Colonic mucosa (tissue), 4 donors: ENCODE results near the gene SUPT20HL1. TPM values are rescaled to one million over a fixed set of nuclear protein-coding genes. Genes with fewer than 3 reads are reported as not detected.
"Not testable (repeated sequence)": the region's sequence is repeated elsewhere in the genome, so short reads cannot be mapped to it uniquely, and the experiment has no call there.

Experiments used
- DNase-seq: peaks from one replicate; pipeline ENCODE4 v3.0.0-alpha.2; 2020
- H3K27ac ChIP-seq: fragments of 200-600 bp; one replicate; pipeline ENCODE4 v1.8.0; 2021
- H3K27me3 ChIP-seq: fragments of 200-600 bp; one replicate; pipeline ENCODE4 v1.8.0; 2021
- H3K36me3 ChIP-seq: fragments of 200-600 bp; one replicate; pipeline ENCODE4 v1.8.0; 2021
- H3K4me1 ChIP-seq: fragments of 200-600 bp; one replicate; pipeline ENCODE4 v1.8.0; 2021; ENCODE audit warnings: mild to moderate bottlenecking
- H3K4me3 ChIP-seq: fragments of 200-600 bp; one replicate; pipeline ENCODE4 v1.8.0; 2021
- H3K9ac ChIP-seq, 2 donors: one replicate each; pipeline ENCODE4 v1.7.0; 2013; ENCODE audit warnings: control low read depth in 2 of 2, low read depth in 2 of 2, low read length in 2 of 2
- H3K9me3 ChIP-seq: fragments of 200-600 bp; one replicate; pipeline ENCODE4 v1.8.0; 2021
- CTCF ChIP-seq: fragments of 200-600 bp; IDR thresholded peaks from one replicate; pipeline ENCODE4 v1.8.0; 2022; ENCODE audit warnings: antibody characterized with exemption, mild to moderate bottlenecking
- intact Hi-C: fragments of 100-400 bp; cut with DNase I; formaldehyde crosslinking; loops from one replicate; pipeline ENCODE4 v1.14.1; 2022
- total RNA-seq, 2 donors: library from RNA; stranded (reverse); fragmentation: NEBNext Ultra II Directional in 1 of 2; extraction: Animal tissue kit (Norgen Biotek cat#: 25700) in 1 of 2; gene quantifications; one replicate each; pipeline ENCODE4 v1.2.1, GENCODE V29; 2021
- donor health status: healthy.
- donor health status: DM: no; HTN: no; CAD: no.
- donor health status: DM: no; HTN: no; CAD: no.

SUPT20HL1 gene
- total RNA-seq, 2 donors from 2014 or later = not detected

- Histone ChIP-seq H3K27me3 (no peaks in the 10 kb centered on the region), H3K4me1 (no peaks in the 10 kb centered on the region), H3K9me3 (no peaks in the 10 kb centered on the region), H3K36me3 (no peaks in the 10 kb centered on the region), H3K27ac (no peak overlapping the region), H3K9ac (no peak overlapping the region), H3K4me3 (no peak overlapping the region)
- intact Hi-C loops = no loop called here
- no peak for TF ChIP-seq CTCF
- DNase-seq = no peak
These were observed 10.2 kb upstream of the SUPT20HL1 start for GRCh38 chrX:24350217-24350616.

- Histone ChIP-seq H3K27me3 (no peaks in the 10 kb centered on the region), H3K4me3 (no peak overlapping the region), H3K27ac (no peak overlapping the region), H3K9ac (no peak overlapping the region), H3K36me3 (no peaks in the 10 kb centered on the region), H3K4me1 (no peaks in the 10 kb centered on the region), H3K9me3 (no peaks in the 10 kb centered on the region)
- TF ChIP-seq CTCF = no peak
- intact Hi-C loops = no loop called here
- no peak for DNase-seq
These were observed 5.3 kb upstream of the SUPT20HL1 start for GRCh38 chrX:24355095-24355494.

GRCh38 chrX:24357106-24357505 lies 3.3 kb upstream of the SUPT20HL1 start:
- intact Hi-C loops = no loop called here
- no peak overlapping the region for H3K27ac ChIP-seq
- no peaks in the 10 kb centered on the region for H3K36me3 ChIP-seq
- H3K4me3 ChIP-seq = no peak overlapping the region
- H3K27me3 ChIP-seq = no peaks in the 10 kb centered on the region
- no peaks in the 10 kb centered on the region for H3K4me1 ChIP-seq
- H3K9me3 ChIP-seq = no peaks in the 10 kb centered on the region
- no peak for DNase-seq
- no peak overlapping the region for H3K9ac ChIP-seq
- no peak for TF ChIP-seq CTCF

- H3K4me3 ChIP-seq, H3K27ac ChIP-seq, H3K9ac ChIP-seq, DNase-seq, H3K9me3 ChIP-seq, H3K4me1 ChIP-seq, intact Hi-C loops, H3K36me3 ChIP-seq, H3K27me3 ChIP-seq: not testable (repeated sequence)
These were observed 1.8 kb downstream of the SUPT20HL1 start for GRCh38 chrX:24362089-24362745.

- H3K36me3 ChIP-seq, H3K4me1 ChIP-seq, H3K9me3 ChIP-seq, intact Hi-C loops, H3K4me3 ChIP-seq, H3K27me3 ChIP-seq, DNase-seq, H3K9ac ChIP-seq, H3K27ac ChIP-seq: not testable (repeated sequence)
These were observed 3.2 kb downstream of the SUPT20HL1 start for GRCh38 chrX:24363432-24364181.

- Histone ChIP-seq H3K9ac (no peak overlapping the region), H3K9me3 (no peaks in the 10 kb centered on the region), H3K4me1 (no peaks in the 10 kb centered on the region), H3K36me3 (no peaks in the 10 kb centered on the region), H3K27ac (no peak overlapping the region), H3K27me3 (no peaks in the 10 kb centered on the region), H3K4me3 (no peak overlapping the region)
- intact Hi-C loops = no loop called here
- no peak for DNase-seq
- TF ChIP-seq CTCF = no peak
These were observed 3.9 kb downstream of the SUPT20HL1 start for GRCh38 chrX:24364326-24364725.
